GM23338 (cell line): ENCODE data around the gene TNFRSF19.

Experiments
- EZH2 ChIP-seq: fragments of 200-600 bp; sonication (generic); IDR thresholded peaks from one replicate; pipeline ENCODE4 v1.8.0; 2017; ENCODE audit warnings: antibody characterized with exemption, mild to moderate bottlenecking, low read depth; ENCODE audit not compliant: unreplicated experiment
- EZH2phosphoT487 ChIP-seq: fragments of 200-600 bp; sonication (generic); IDR thresholded peaks from one replicate; pipeline ENCODE4 v1.8.1; 2018; ENCODE audit warnings: antibody characterized with exemption; ENCODE audit not compliant: unreplicated experiment
- POLR2AphosphoS5 ChIP-seq: IDR thresholded peaks from 2 replicates; pipeline ENCODE4 v1.6.1; 2016; ENCODE audit warnings: antibody characterized with exemption, low read depth
- STAT1 ChIP-seq: IDR thresholded peaks from one replicate; pipeline ENCODE4 v1.6.1; 2016; ENCODE audit warnings: antibody characterized with exemption; ENCODE audit not compliant: unreplicated experiment
- TF ChIP-seq, protein P1 (sequence below), 2 experiments: fragments of 200-600 bp in 1 of 2; sonication (generic) in 1 of 2; conservative IDR thresholded peaks; 2 replicates each; pipeline versions ENCODE4 v1.5.1 to v1.6.1; 2016 to 2017; ENCODE audit warnings: antibody characterized with exemption in 2 of 2, low read depth in 2 of 2, mild to moderate bottlenecking in 2 of 2, moderate library complexity in 1 of 2
- TF ChIP-seq, protein P2 (sequence below): IDR thresholded peaks from one replicate; pipeline ENCODE4 v1.6.1; 2018; ENCODE audit warnings: antibody characterized with exemption; ENCODE audit not compliant: unreplicated experiment

DNA sequence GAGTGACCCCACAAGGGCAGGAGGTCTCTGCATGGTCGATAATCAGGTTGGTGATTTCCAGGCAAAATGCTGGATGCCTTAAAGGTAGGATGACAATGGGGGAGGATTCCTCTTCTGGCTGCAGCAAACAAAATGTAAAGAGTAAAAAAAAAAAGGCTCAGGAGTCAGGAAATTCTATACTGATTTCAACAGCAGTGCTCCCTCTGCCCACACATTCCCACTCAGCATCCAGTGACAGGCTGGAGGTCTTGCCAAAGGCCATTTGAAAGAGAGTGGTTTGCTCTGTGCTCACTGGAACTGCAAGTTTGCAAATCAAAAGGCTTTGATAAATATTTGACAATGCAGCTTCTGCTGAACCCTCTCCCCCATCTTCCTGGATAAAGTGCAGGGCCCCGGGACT is 135.4 kb downstream of the TNFRSF19 start:
- TF ChIP-seq EZH2 (no peak), POLR2AphosphoS5 (no peak), EZH2phosphoT487 (no peak), STAT1 (no peak)
- TF ChIP-seq, protein P1, sequence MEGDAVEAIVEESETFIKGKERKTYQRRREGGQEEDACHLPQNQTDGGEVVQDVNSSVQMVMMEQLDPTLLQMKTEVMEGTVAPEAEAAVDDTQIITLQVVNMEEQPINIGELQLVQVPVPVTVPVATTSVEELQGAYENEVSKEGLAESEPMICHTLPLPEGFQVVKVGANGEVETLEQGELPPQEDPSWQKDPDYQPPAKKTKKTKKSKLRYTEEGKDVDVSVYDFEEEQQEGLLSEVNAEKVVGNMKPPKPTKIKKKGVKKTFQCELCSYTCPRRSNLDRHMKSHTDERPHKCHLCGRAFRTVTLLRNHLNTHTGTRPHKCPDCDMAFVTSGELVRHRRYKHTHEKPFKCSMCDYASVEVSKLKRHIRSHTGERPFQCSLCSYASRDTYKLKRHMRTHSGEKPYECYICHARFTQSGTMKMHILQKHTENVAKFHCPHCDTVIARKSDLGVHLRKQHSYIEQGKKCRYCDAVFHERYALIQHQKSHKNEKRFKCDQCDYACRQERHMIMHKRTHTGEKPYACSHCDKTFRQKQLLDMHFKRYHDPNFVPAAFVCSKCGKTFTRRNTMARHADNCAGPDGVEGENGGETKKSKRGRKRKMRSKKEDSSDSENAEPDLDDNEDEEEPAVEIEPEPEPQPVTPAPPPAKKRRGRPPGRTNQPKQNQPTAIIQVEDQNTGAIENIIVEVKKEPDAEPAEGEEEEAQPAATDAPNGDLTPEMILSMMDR (conservative IDR thresholded peaks at IDR 0.05; ENCODE audit: low read depth in 2 of 2) = no peak
- TF ChIP-seq, protein P2, sequence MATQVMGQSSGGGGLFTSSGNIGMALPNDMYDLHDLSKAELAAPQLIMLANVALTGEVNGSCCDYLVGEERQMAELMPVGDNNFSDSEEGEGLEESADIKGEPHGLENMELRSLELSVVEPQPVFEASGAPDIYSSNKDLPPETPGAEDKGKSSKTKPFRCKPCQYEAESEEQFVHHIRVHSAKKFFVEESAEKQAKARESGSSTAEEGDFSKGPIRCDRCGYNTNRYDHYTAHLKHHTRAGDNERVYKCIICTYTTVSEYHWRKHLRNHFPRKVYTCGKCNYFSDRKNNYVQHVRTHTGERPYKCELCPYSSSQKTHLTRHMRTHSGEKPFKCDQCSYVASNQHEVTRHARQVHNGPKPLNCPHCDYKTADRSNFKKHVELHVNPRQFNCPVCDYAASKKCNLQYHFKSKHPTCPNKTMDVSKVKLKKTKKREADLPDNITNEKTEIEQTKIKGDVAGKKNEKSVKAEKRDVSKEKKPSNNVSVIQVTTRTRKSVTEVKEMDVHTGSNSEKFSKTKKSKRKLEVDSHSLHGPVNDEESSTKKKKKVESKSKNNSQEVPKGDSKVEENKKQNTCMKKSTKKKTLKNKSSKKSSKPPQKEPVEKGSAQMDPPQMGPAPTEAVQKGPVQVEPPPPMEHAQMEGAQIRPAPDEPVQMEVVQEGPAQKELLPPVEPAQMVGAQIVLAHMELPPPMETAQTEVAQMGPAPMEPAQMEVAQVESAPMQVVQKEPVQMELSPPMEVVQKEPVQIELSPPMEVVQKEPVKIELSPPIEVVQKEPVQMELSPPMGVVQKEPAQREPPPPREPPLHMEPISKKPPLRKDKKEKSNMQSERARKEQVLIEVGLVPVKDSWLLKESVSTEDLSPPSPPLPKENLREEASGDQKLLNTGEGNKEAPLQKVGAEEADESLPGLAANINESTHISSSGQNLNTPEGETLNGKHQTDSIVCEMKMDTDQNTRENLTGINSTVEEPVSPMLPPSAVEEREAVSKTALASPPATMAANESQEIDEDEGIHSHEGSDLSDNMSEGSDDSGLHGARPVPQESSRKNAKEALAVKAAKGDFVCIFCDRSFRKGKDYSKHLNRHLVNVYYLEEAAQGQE = no peak
